A549 (cell line): Measurements from ENCODE around the gene CDC14B. TPM values are rescaled to one million over a fixed set of nuclear protein-coding genes. Genes with fewer than 3 reads are reported as not detected.

Source experiments
- ATAC-seq, 2 experiments: fragments of 200-7000 bp in 1 of 2; fragments of >200 bp in 1 of 2; cut with Nextera tagmentation in 1 of 2; cut with Tn5 transposase in 1 of 2; 3 replicates each; pipeline versions ENCODE4 v1.8.0 to v1.9.1; 2018 to 2020; ENCODE audit warnings: mild to moderate bottlenecking in 1 of 2, moderate library complexity in 1 of 2
- CTCF ChIA-PET: fragments of 300-600 bp; sonication (Branson Sonifier 250); formaldehyde crosslinking; extraction: SDS; loops from one replicate; lab custom pipeline; 2021; ENCODE audit warnings: antibody characterized with exemption, inconsistent platforms; lab: Yijun Ruan, JAX
- POLR2A ChIA-PET: fragments of 350-600 bp; formaldehyde crosslinking; extraction: SDS; loops from one replicate; lab custom pipeline; 2021; ENCODE audit warnings: antibody characterized with exemption, inconsistent platforms; lab: Yijun Ruan, JAX
- DNase-seq, 2 experiments: peaks; one replicate each; pipeline versions ENCODE4 v3.0.0 to v3.0.0-alpha.2; 2011 to 2016; ENCODE audit warnings: low read depth in 1 of 2, low spot score in 1 of 2
- FAIRE-seq: peaks from 2 replicates; lab custom pipeline; 2011; peaks lifted over from hg19 to GRCh38; lab: Jason Lieb, UNC
- H3K27ac ChIP-seq, 2 experiments: fragments of >200 bp; sonication (Bioruptor Twin); formaldehyde crosslinking; 3 replicates each; pipeline ENCODE4 v1.5.1; 2016 to 2017
- H3K4me1 ChIP-seq: fragments of >200 bp; sonication (Bioruptor Twin); formaldehyde crosslinking; 3 replicates; pipeline ENCODE4 v1.6.1; 2016
- H3K4me2 ChIP-seq: fragments of >200 bp; sonication (Bioruptor Twin); formaldehyde crosslinking; 3 replicates; pipeline ENCODE4 v1.6.1; 2016
- H3K4me3 ChIP-seq: fragments of >200 bp; sonication (Bioruptor Twin); formaldehyde crosslinking; 3 replicates; pipeline ENCODE4 v1.5.1; 2016
- H3K9me3 ChIP-seq: fragments of >200 bp; sonication (Bioruptor Twin); formaldehyde crosslinking; 3 replicates; pipeline ENCODE4 v1.6.1; 2016
- BCL3 ChIP-seq: fragments of >200 bp; sonication (Bioruptor Twin); formaldehyde crosslinking; IDR thresholded peaks from 3 replicates; pipeline ENCODE4 v1.6.1; 2016
- CTCF ChIP-seq: fragments of >200 bp; sonication (Bioruptor Twin); formaldehyde crosslinking; IDR thresholded peaks from 3 replicates; pipeline ENCODE4 v1.5.1; 2016
- EP300 ChIP-seq, 2 experiments: fragments of >200 bp; sonication (Bioruptor Twin); formaldehyde crosslinking; IDR thresholded peaks; 2 replicates in 1 of 2; 3 replicates in 1 of 2; pipeline ENCODE4 v1.6.1; 2016 to 2017
- FOSL2 ChIP-seq, 2 experiments: fragments of 450-650 bp in 1 of 2; fragments of >200 bp in 1 of 2; sonication (Bioruptor Twin) in 1 of 2; formaldehyde crosslinking; IDR thresholded peaks; 2 replicates each; pipeline versions ENCODE4 v1.5.0 to v1.6.1; 2016 to 2020; ENCODE audit warnings: mild to moderate bottlenecking in 1 of 2, moderate library complexity in 1 of 2
- GATA3 ChIP-seq: IDR thresholded peaks from 2 replicates; pipeline ENCODE4 v1.6.1; 2012; ENCODE audit warnings: borderline replicate concordance
- HMGXB4 ChIP-seq: fragments of 250-450 bp; sonication (Bioruptor Pico); IDR thresholded peaks from 2 replicates; pipeline ENCODE4 v1.5.0; 2021; ENCODE audit warnings: mild to moderate bottlenecking, moderate library complexity, borderline replicate concordance
- HOXB5 ChIP-seq: fragments of 250-450 bp; sonication (Bioruptor Pico); IDR thresholded peaks from 2 replicates; pipeline ENCODE4 v1.5.0; 2020; ENCODE audit warnings: mild to moderate bottlenecking, moderate library complexity
- JUN ChIP-seq, 2 experiments: fragments of >200 bp; sonication (Bioruptor Twin); formaldehyde crosslinking; IDR thresholded peaks; 2 replicates in 1 of 2; 3 replicates in 1 of 2; pipeline ENCODE4 v1.6.1; 2016 to 2017
- NPAS2 ChIP-seq: fragments of 250-450 bp; sonication (Bioruptor Pico); IDR thresholded peaks from 2 replicates; pipeline ENCODE4 v1.8.0; 2022; ENCODE audit warnings: mild to moderate bottlenecking, moderate library complexity, borderline replicate concordance
- NR3C1 ChIP-seq: fragments of >200 bp; sonication (Bioruptor Twin); formaldehyde crosslinking; IDR thresholded peaks from 3 replicates; pipeline ENCODE4 v1.6.1; 2017
- PHF8 ChIP-seq: fragments of 200-600 bp; sonication (generic); IDR thresholded peaks from 2 replicates; pipeline ENCODE4 v1.6.1; 2016; ENCODE audit warnings: low read depth, mild to moderate bottlenecking, antibody characterized with exemption, moderate library complexity, borderline replicate concordance
- POLR2A ChIP-seq: IDR thresholded peaks from 2 replicates; pipeline ENCODE4 v1.6.1; 2012; ENCODE audit warnings: mild to moderate bottlenecking, low read length
- POLR2AphosphoS2 ChIP-seq: conservative IDR thresholded peaks from 2 replicates; pipeline ENCODE4 v1.6.1; 2012; ENCODE audit warnings: low read length, improper control_type of control experiment, inconsistent platforms
- RFX5 ChIP-seq: fragments of 450-650 bp; IDR thresholded peaks from 2 replicates; pipeline ENCODE4 v1.7.1; 2014; ENCODE audit warnings: antibody characterized with exemption, mild to moderate bottlenecking, moderate library complexity
- SMC3 ChIP-seq: fragments of >200 bp; sonication (Bioruptor Twin); formaldehyde crosslinking; IDR thresholded peaks from 3 replicates; pipeline ENCODE4 v1.6.1; 2018; ENCODE audit warnings: inconsistent platforms
- SREBF2 ChIP-seq: fragments of 450-650 bp; IDR thresholded peaks from 2 replicates; pipeline ENCODE4 v1.6.1; 2014; ENCODE audit warnings: mild to moderate bottlenecking, moderate library complexity
- TFCP2L1 ChIP-seq: fragments of 250-450 bp; sonication (Bioruptor Pico); IDR thresholded peaks from 2 replicates; pipeline ENCODE4 v1.5.0; 2021; ENCODE audit warnings: mild to moderate bottlenecking
- TP53 ChIP-seq: fragments of 250-450 bp; sonication (Bioruptor Pico); IDR thresholded peaks from 2 replicates; pipeline ENCODE4 v1.5.0; 2021; ENCODE audit warnings: mild to moderate bottlenecking, moderate library complexity
- USF2 ChIP-seq: fragments of 450-650 bp; IDR thresholded peaks from 2 replicates; pipeline ENCODE4 v1.6.1; 2014; ENCODE audit warnings: antibody characterized with exemption
- ZC3H11A ChIP-seq: fragments of 450-650 bp; IDR thresholded peaks from 2 replicates; pipeline ENCODE4 v1.6.1; 2014; ENCODE audit warnings: antibody characterized with exemption, mild to moderate bottlenecking
- ZFP36 ChIP-seq: fragments of 450-650 bp; IDR thresholded peaks from 2 replicates; pipeline ENCODE4 v1.6.1; 2014; ENCODE audit warnings: borderline replicate concordance; ENCODE audit not compliant: partially characterized antibody
- ZSCAN20 ChIP-seq: fragments of 250-450 bp; sonication (Bioruptor Pico); IDR thresholded peaks from 2 replicates; pipeline ENCODE4 v1.8.0; 2022; ENCODE audit warnings: mild to moderate bottlenecking, moderate library complexity
- WGBS: methylation state at CpG from one replicate; pipeline ENCODE4 v1.1.6; 2017; ENCODE audit errors: missing lambda C conversion rate; 5-methylcytosine and 5-hydroxymethylcytosine counted together
- polyA minus RNA-seq: library from RNA; depleted of rRNA, polyadenylated mRNA; stranded (reverse); fragments of >200 nt; gene quantifications from 2 replicates; pipeline ENCODE4 v1.2.3, GENCODE V29; 2011; rRNA and poly(A)+ RNA removed
- polyA plus RNA-seq, 4 experiments: library from polyadenylated mRNA; depleted of rRNA in 3 of 4; stranded (reverse); fragments of >200 nt; fragmentation: RNase III in 1 of 4; extraction: RNeasy Plus Mini Kit Qiagen cat#74134 plus additional on column Dnase treatment in 1 of 4; gene quantifications; 2 replicates in 3 of 4; 3 replicates in 1 of 4; pipeline ENCODE4 v1.2.3, GENCODE V29; 2011 to 2017

CDC14B gene
- polyA plus RNA-seq (2011; rRNA removed) = 17.3 and 19.6 TPM in 2 replicates
- polyA plus RNA-seq (2012; cell fraction: cytosol; rRNA removed) = 5.4 and 6.8 TPM in 2 replicates
- polyA plus RNA-seq (2012; cell fraction: nucleus; rRNA removed) = 5.4 and 8.0 TPM in 2 replicates
- polyA plus RNA-seq (2017; fragmentation: RNase III; extraction: RNeasy Plus Mini Kit Qiagen cat#74134 plus additional on column Dnase treatment) = 9.6 to 10.2 TPM (median 9.9 TPM) in 3 replicates
- 19.3 and 27.0 TPM in 2 replicates for polyA minus RNA-seq

GRCh38 chr9:96619491-96620180, at the start of gene CDC14B:
Gene CDC14B (minus strand): TSS chr9:96619843. CDS start chr9:96619378, 465 bp downstream.
- H3K27ac ChIP-seq = peak within 1 kb of the TSS; percentile 81 to 95
- ATAC-seq = peak; percentile 85 to 93
- DNase-seq = peak; percentile 90 to 96
- peak within 1 kb of the TSS; percentile 97 for H3K4me2 ChIP-seq
- H3K9me3 ChIP-seq = no peaks in the 10 kb centered on the region
- CTCF ChIA-PET = interaction anchor here (0.6 to 2.0 kb wide), 11 partner anchors 9 to 298 kb away, joined by 3 to 7 read pairs (median 4); partner anchors contain the start of gene HABP4
- peaks cover 14% of the 10 kb centered on the region for H3K4me1 ChIP-seq
- FAIRE-seq = no peak
- no peak for TF ChIP-seq TFCP2L1 (CRISPR knock-in tag)
- peak; percentile 91 for TF ChIP-seq RFX5
- peak; percentile 56 for TF ChIP-seq CTCF
- no peak for TF ChIP-seq FOSL2 (IDR thresholded peaks at IDR 0.05)
- TF ChIP-seq FOSL2 (CRISPR knock-in tag; IDR thresholded peaks at IDR 0.05) = peak; percentile 25
- peak; percentile 43; the same call in 1 of the 3 replicates for TF ChIP-seq SMC3
- TF ChIP-seq TP53 (CRISPR knock-in tag) = no peak
- TF ChIP-seq ZC3H11A = no peak
- TF ChIP-seq POLR2A = peak; percentile 57
- no peak for TF ChIP-seq HOXB5 (CRISPR knock-in tag)
- TF ChIP-seq GATA3 = no peak
- no peak for TF ChIP-seq NPAS2 (CRISPR knock-in tag)
- TF ChIP-seq POLR2AphosphoS2 = no peak
- no peak for TF ChIP-seq ZFP36
- TF ChIP-seq SREBF2 = no peak
- TF ChIP-seq HMGXB4 = no peak
- TF ChIP-seq PHF8 = peak; percentile 25; the same call in 1 of the 2 replicates
- no peak for TF ChIP-seq ZSCAN20 (CRISPR knock-in tag)
- no peak for TF ChIP-seq USF2
- no peak for TF ChIP-seq NR3C1
- TF ChIP-seq JUN (IDR thresholded peaks at IDR 0.05) = peak; percentile 32 to 36; a peak in 2 of 5 replicates
- TF ChIP-seq EP300 (IDR thresholded peaks at IDR 0.05) = no peak
- TF ChIP-seq BCL3 = 0 out of 3 replicates have a peak, but pooled peaks have one; percentile 57
- POLR2A ChIA-PET = no interaction called here
- WGBS = 3% methylated on average over 30 of the region's 66 CpGs
- H3K4me3 ChIP-seq = peak within 1 kb of the TSS; percentile 98
